Osteoblast (primary cell): ENCODE measurements around the gene SAG. TPM values are rescaled to one million over a fixed set of nuclear protein-coding genes. Genes with fewer than 3 reads are reported as not detected.

ENCODE experiments used
- DNase-seq: peaks from one replicate; pipeline ENCODE4 v3.0.0; 2011; ENCODE audit warnings: low spot score, mixed read lengths; ENCODE audit not compliant: insufficient read length; ENCODE audit errors: missing footprints
- H2AFZ ChIP-seq: 2 replicates; pipeline ENCODE4 v1.6.0; 2011; ENCODE audit warnings: mild to moderate bottlenecking, low read length
- H3K27ac ChIP-seq: 2 replicates; pipeline ENCODE4 v1.5.1; 2011; ENCODE audit warnings: mild to moderate bottlenecking, low read depth, low read length, moderate library complexity
- H3K27me3 ChIP-seq: 2 replicates; pipeline ENCODE4 v1.6.0; 2012; ENCODE audit warnings: mild to moderate bottlenecking, control low read depth, inconsistent platforms, low read length, moderate library complexity; ENCODE audit not compliant: insufficient read depth
- H3K36me3 ChIP-seq: 2 replicates; pipeline ENCODE4 v1.5.1; 2011; ENCODE audit warnings: mild to moderate bottlenecking, low read length, control low read depth, moderate library complexity; ENCODE audit not compliant: insufficient read depth
- H3K4me1 ChIP-seq: 2 replicates; pipeline ENCODE4 v1.5.1; 2011; ENCODE audit warnings: mild to moderate bottlenecking, low read length, control low read depth, moderate library complexity; ENCODE audit not compliant: insufficient read depth
- H3K4me2 ChIP-seq: 2 replicates; pipeline ENCODE4 v1.6.0; 2011; ENCODE audit warnings: mild to moderate bottlenecking, low read length; ENCODE audit not compliant: insufficient read depth
- H3K4me3 ChIP-seq: fragments of 200-600 bp; sonication (generic); 3 replicates; pipeline ENCODE4 v1.5.1; 2012; ENCODE audit warnings: mild to moderate bottlenecking, low read length, inconsistent platforms; ENCODE audit not compliant: insufficient read depth
- H3K79me2 ChIP-seq: 2 replicates; pipeline ENCODE4 v1.6.0; 2012; ENCODE audit warnings: mild to moderate bottlenecking, low read length, control low read depth, inconsistent platforms; ENCODE audit not compliant: insufficient read depth
- H3K9me3 ChIP-seq: 2 replicates; pipeline ENCODE4 v1.5.1; 2011; ENCODE audit warnings: low read depth, low read length, control low read depth
- H4K20me1 ChIP-seq: 2 replicates; pipeline ENCODE4 v1.6.0; 2012; ENCODE audit warnings: mild to moderate bottlenecking, low read length, control low read depth; ENCODE audit not compliant: insufficient read depth
- total RNA-seq: library from RNA; depleted of rRNA; stranded (reverse); fragments of >200 nt; gene quantifications from 2 replicates; pipeline ENCODE4 v1.2.3, GENCODE V29; 2012
- TF ChIP-seq, protein P1 (sequence below): IDR thresholded peaks from 2 replicates; pipeline ENCODE4 v1.5.1; 2011; ENCODE audit warnings: mild to moderate bottlenecking, low read depth, low read length, moderate library complexity; ENCODE audit errors: extremely low read depth

SAG gene
- total RNA-seq, 1 donor: not detected

DNA sequence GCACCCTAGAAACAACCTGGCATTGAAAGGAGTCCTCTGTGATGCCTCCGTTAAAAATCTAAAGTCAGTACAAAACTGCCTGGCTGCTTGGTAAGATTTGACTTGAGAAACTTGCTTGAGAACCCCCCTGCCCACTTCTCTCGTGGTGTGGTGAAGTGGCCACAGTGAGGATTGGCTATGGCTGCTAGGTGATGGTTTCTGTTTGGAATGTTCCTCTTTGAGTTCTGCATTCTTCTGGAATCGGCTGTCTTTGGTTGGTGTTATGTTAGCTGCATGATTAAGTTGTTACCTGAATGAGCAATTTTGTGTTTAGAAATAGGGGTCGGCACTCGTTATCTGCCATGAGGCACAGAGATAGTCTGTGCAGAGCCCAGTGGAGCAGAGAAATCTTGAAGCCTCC lies 21.7 kb upstream of the SAG start:
- Histone ChIP-seq H3K79me2 (peaks cover 4% of the 10 kb centered on the region), H3K36me3 (peaks cover 85% of the 10 kb centered on the region), H3K27me3 (no peaks in the 10 kb centered on the region), H2AFZ (no peak overlapping the region), H3K4me1 (no peaks in the 10 kb centered on the region), H3K4me3 (no peak overlapping the region), H3K4me2 (no peak overlapping the region), H3K9me3 (no peaks in the 10 kb centered on the region), H3K27ac (peak overlapping the region; percentile 19), H4K20me1 (no peaks in the 10 kb centered on the region)
- no peak for DNase-seq
- TF ChIP-seq, protein P1, sequence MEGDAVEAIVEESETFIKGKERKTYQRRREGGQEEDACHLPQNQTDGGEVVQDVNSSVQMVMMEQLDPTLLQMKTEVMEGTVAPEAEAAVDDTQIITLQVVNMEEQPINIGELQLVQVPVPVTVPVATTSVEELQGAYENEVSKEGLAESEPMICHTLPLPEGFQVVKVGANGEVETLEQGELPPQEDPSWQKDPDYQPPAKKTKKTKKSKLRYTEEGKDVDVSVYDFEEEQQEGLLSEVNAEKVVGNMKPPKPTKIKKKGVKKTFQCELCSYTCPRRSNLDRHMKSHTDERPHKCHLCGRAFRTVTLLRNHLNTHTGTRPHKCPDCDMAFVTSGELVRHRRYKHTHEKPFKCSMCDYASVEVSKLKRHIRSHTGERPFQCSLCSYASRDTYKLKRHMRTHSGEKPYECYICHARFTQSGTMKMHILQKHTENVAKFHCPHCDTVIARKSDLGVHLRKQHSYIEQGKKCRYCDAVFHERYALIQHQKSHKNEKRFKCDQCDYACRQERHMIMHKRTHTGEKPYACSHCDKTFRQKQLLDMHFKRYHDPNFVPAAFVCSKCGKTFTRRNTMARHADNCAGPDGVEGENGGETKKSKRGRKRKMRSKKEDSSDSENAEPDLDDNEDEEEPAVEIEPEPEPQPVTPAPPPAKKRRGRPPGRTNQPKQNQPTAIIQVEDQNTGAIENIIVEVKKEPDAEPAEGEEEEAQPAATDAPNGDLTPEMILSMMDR: no peak

DNA sequence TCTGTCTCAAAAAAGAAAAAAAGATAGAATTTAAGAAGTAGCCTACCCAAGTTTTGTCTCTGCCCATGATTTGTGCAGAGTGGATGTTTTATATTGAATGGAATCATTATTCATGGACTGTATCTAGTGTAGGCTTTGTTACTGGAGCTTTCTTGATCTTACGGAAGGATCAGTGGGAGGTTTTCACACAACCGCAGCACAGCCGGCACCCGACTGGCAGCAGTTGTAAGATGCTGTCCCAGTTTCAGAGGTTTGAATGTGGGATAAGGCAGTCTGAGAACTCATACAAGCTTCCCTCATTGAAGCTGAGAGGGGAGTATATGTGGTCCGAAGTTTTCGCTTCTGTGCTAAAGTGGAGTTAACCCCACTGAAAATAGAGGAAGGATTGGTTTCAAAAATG lies 19.7 kb upstream of the SAG start:
- H3K36me3 ChIP-seq: peaks cover 85% of the 10 kb centered on the region
- H4K20me1 ChIP-seq: no peaks in the 10 kb centered on the region
- TF ChIP-seq, protein P1: no peak
- no peak overlapping the region for H3K27ac ChIP-seq
- no peak overlapping the region for H2AFZ ChIP-seq
- no peak overlapping the region for H3K4me2 ChIP-seq
- H3K27me3 ChIP-seq: no peaks in the 10 kb centered on the region
- peaks cover 4% of the 10 kb centered on the region for H3K79me2 ChIP-seq
- DNase-seq: no peak
- H3K4me1 ChIP-seq: no peaks in the 10 kb centered on the region
- H3K4me3 ChIP-seq: no peak overlapping the region
- H3K9me3 ChIP-seq: no peaks in the 10 kb centered on the region

DNA sequence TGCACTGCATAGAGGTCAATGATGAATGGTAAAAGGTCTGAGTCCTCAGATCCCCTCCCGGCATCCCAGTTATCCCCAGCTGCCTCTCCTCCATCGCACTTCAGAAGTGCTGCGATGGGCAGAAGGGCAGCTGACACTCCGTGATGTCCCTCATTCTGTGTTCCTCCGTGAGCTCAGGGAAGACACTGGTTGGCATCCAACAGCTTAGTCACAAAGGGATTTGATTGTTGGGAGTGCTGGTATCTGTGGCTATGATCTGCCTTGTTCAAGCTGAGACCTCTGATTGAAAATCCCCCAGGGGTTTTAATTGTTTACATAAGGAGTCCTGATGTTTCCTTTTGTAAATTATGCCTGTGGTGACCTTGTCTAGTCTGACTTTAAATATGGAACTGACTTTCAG lies 19.0 kb upstream of the SAG start:
- Histone ChIP-seq H3K79me2 (peaks cover 4% of the 10 kb centered on the region), H3K27me3 (no peaks in the 10 kb centered on the region), H3K4me1 (no peaks in the 10 kb centered on the region), H3K9me3 (no peaks in the 10 kb centered on the region), H3K4me2 (no peak overlapping the region), H3K27ac (no peak overlapping the region), H4K20me1 (no peaks in the 10 kb centered on the region), H2AFZ (no peak overlapping the region), H3K4me3 (no peak overlapping the region), H3K36me3 (peaks cover 85% of the 10 kb centered on the region)
- TF ChIP-seq, protein P1: no peak
- no peak for DNase-seq

DNA sequence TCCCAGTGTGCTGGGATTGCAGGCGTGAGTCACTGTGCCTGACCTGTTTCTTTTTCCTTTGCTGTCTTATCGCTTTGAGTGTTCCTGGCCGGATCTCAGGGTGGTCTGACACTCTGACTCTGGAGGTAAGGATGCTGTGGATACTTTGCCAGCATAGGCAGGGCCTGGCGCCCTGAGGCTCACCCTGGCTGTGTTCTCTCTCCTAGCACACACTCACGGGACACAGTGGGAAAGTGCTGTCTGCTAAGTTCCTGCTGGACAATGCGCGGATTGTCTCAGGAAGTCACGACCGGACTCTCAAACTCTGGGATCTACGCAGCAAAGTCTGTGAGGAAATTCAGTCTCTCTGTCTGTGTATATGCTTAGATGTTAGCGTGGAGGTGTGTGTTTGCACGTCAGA lies 18.0 kb upstream of the SAG start:
- no peak overlapping the region for H3K27ac ChIP-seq
- no peaks in the 10 kb centered on the region for H3K4me1 ChIP-seq
- H2AFZ ChIP-seq: no peak overlapping the region
- H3K9me3 ChIP-seq: no peaks in the 10 kb centered on the region
- TF ChIP-seq, protein P1: no peak
- DNase-seq: no peak
- H3K4me3 ChIP-seq: no peak overlapping the region
- H3K4me2 ChIP-seq: no peak overlapping the region
- H3K79me2 ChIP-seq: peaks cover 4% of the 10 kb centered on the region
- no peaks in the 10 kb centered on the region for H4K20me1 ChIP-seq
- H3K36me3 ChIP-seq: peaks cover 88% of the 10 kb centered on the region
- no peaks in the 10 kb centered on the region for H3K27me3 ChIP-seq
